ENCODE data around the gene CERS4.
"Not testable (repeated sequence)": the region's sequence is repeated elsewhere in the genome, so short reads cannot be mapped to it uniquely, and the experiment has no call there.

Gene CERS4

DNA sequence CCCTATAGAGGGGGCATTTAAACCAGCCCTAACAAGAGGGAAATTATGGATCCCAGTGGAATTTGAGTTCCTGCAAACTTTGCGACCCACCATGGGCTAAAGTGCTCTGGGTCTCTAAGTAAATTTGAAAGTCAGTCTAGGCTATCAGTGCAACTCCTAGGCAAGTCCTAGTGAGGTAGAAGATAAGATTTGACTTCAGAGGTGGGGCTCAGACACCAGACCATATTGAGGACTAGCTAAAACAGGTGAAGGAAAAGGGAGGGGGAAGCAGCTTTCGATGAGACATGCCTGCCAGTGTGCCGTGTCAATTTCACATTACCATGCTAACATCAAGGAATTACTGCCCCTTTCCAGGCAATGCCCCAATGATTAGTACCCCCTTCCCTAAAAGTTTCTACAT, 60.6 kb downstream of the CERS4 start:
- DNase-seq = no peak

GRCh38 chr19:8276508-8276907, 67.3 kb downstream of the CERS4 start:
- not testable (repeated sequence) for DNase-seq

DNA sequence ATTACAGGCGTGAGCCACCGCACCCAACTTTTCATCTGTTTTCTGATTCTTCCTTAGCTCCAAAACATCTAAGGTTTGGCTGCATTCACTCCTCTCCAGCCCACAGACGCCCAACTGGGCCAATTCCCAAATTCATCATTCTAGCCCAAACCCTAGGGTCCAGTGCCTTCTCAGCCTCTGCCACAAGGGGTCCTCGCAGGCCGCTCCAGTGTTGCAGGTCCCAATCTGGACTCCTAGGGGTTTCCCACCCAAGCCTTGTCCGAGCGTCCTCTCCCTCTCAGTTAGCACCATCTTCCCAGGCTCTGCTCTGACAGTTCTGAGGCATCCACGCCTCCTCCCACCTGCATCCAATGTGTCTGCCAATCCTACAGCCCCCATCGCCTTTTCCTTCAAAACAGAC, 82.2 kb downstream of the CERS4 start:
- DNase-seq = not testable (repeated sequence)

GRCh38 chr19:8302357-8302691, 93.2 kb downstream of the CERS4 start:
- DNase-seq = no peak

DNA sequence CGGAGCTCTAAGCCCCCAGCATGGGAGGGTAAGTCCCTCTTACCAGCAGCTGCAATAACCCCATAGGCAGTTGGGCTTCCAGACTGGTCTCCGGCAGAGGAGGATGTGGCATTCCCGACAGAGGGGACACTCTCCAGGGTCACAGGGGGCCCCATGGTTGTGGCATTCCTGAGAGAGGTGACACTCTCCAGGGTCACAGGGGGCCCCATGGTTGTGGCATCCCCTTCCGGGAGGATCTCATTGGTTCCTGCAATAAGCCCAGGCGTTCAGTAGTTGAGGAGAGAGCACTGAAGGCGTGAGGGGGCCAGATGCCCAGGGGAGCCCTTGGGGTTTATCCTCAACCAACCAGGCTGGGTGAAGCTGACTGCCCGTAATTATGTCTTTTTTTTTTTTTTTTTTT, 93.6 kb downstream of the CERS4 start:
- DNase-seq = no peak

DNA sequence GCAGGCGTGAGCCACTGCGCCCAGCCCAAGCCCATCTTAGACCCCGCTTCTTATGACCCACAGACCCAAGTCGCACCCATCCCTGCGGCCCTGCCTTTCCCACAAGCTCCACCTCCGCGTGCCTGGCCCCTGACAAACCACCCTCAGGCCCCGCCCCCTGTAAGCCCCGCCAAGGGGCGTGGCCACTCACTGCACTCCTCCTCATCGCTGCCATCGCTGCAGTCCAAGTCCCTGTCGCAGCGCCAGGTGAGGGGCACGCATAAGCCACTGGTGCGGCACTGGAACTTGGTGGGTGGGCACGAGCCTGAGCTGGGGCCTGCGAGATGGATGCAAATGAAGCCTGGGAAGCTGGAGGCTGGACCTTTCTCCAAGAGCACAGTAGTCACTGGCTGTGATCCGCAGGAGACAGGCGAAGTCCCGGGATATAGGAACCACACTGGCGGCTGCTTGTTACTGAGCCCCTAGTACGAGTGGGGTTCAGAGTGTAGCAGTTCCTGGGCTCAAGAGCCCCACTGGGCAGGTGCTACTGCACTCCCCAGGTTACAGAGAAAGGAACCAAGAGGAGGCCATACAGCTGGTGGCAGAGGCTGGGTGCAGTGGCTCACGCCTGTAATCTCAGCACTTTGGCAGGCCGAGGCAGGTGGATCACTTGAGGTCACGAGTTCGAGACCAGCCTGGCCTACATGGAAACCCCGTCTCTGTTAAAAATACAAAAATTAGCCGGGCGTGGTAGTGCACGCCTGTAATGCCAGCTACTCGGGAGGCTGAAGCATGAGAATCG, 95.9 kb downstream of the CERS4 start:
- no peak for DNase-seq

- no peak for DNase-seq
Observed at GRCh38 chr19:8305798-8306197, 96.6 kb downstream of the CERS4 start.

DNA sequence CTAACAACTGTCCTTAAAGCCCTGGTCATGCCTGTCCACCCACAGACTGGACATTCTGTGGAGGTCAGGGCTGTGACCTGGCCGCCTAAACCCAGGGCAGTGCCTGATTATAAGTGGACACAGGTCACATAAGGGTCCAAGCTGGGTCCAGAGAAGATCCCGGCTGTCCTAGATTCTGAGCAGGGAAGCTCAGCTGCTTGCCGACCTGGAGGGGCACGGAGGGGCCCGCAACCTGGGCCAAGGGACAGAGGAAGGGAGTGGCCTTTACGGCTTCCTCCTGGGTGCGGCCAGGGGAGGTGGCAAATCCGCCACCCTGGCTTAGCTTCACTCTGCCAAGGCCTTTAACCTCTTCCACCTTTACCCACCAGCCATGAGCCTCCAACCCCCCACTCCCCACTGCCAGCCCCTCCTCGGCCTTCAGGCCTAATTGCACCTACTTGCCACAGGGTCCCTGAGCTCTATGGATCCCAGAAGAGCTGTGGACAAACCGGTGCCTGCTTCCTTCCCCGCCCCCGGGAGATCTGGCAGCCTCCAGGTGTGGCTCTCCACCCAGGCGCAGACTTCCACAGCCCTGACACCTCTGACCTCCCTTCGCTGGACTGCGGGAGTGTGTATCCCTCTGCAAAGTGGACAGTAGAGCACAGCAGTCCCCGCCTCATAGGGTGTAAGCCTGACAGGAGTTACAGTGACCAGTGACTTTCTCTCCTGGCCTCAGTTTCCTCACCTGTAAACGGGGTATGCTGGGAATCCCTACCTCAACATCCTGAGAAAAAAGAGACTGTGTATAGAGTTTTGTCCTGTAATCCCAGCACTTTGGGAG, 97.3 kb downstream of the CERS4 start:
- DNase-seq = no peak

GRCh38 chr19:8307400-8307964, 98.3 kb downstream of the CERS4 start:
- no peak for DNase-seq

DNA sequence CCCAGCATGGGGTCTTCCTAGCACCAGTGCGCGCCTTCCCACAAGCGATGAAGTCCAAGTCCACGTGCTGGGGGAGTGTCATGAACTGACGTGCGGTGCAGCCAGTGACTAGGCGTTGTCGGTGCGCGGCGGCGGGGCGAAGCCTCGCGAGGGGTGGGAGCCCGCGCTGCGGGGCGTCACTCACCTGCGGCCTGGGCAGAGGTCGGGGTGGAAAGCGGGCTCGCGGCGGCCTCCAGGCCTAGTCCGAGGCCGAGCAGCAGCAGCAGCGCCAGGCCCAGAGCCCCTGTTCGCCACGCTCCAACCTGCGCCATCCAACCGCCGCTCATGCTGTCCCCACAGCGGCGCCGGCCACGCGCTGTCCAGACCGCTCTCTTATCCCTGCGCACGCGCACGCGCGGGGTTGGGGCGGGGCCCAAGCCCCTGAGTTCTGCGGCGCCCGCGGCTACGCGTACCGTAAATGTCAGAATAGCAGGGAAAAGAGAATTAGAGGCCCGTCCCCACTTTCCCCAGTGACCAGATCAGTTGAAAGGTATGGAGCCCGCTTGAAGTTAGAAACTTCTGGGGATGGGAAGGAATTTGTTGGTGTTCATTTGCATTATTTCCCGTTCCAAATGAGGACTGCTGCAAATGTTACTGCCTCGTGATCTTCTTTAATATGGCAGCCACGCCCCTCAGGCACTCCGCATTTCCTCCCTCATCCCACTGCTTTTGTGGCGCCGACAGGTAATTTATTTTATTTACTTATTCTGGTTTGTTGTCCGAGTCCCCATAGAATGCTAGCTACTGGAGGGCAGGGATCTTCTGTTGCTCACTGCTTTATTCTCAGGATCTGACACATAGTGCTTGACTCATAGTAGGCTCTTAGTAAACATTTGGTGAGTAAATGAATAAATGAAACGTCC, 99.0 kb downstream of the CERS4 start, which contains the start of gene CD320:
Gene CD320 (minus strand): TSS at position 394 of the 902 bp plus-strand sequence. CDS start 68 bp downstream, at position 326.
- DNase-seq = peak; percentile 77 to 81

- DNase-seq = no peak
Observed at GRCh38 chr19:8308891-8309291, 99.7 kb downstream of the CERS4 start.

DNA sequence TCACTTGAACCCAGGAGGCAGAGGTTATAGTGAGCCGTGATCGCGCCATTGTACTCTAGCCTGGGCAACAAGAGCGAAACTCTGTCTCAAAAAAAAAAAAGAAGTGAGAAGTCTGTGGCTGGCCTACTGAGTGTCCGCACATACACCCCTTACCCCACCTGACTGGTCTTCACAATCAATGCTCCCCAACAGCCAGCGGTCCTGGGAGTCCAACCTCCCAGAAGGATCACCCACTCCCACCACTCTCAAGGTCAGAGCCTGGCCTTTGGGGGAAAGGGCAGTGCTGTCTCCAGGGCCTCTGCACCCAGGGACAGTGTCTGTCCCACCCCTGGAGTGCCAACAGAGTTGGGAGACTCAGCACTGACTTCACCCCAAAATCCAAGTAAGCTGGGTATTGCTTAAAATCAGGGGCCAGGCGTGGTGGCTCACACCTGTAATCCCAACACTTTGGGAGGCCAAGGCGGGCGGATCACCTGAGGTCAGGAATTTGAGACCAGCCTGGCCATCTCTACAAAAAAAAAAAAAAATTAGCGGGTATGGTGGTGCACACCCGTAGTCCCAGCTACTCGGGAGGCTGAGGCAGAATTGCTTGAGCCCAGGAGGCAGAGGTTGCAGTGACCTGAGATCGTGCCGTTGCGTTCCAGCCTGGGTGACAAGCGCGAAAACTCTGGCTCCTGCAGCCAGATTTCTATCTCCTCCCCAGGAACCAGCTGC, 101.3 kb downstream of the CERS4 start:
- DNase-seq = no peak

DNA sequence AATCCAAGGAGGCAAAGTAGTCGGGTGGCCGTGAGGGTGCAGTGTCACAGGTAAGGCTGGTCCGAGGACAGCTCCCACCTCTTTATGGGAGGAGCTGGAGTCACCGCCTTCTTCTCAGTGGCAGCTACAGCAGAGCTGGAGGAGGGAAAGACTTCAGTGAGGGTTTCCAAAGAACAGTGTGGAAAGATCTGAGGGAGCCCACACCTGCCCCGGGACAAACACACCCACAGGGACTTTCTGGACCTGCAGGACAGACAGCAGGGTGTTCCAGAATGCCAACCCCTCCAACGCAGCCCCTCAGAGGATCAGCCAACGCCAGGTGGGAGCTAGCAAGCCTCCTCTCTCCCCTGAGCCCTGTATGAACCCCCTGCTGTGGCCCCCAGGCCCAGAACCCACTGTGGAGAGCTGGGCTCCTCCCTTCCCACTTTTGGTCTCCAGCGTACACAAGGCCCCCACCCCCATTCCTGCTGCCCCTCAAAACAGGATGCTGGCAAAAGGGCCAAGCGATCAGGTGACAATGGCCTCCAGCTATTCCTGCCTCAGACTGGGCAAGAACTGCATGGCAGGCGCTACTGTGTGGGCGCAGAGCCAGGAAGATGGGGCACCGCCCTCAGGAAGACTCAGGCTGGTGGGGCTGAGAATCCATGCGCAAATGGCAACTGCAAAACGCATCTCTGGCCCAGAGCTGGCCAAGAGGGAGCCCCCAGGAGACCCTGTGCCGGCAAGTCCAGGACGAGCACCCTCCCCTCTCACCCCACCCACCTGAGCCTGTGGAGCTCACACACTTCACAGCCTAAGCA, 102.5 kb downstream of the CERS4 start:
- DNase-seq = no peak
